GM21381 (cell line): ENCODE results near the gene HMX2.

ENCODE experiments used
- ATAC-seq: cut with Tn5 transposase; IDR thresholded peaks from one replicate; pipeline ENCODE4 v1.9.1; 2021; ENCODE audit warnings: mild to moderate bottlenecking, moderate library complexity; ENCODE audit not compliant: unreplicated experiment

Gene HMX2

GRCh38 chr10:123136806-123137642 lies 10.9 kb upstream of the HMX2 start:
- no peak for ATAC-seq

- ATAC-seq, result no peak
Measured at GRCh38 chr10:123139165-123139520, 8.8 kb upstream of the HMX2 start.

GRCh38 chr10:123139521-123140163 lies 8.3 kb upstream of the HMX2 start:
- no peak for ATAC-seq

DNA sequence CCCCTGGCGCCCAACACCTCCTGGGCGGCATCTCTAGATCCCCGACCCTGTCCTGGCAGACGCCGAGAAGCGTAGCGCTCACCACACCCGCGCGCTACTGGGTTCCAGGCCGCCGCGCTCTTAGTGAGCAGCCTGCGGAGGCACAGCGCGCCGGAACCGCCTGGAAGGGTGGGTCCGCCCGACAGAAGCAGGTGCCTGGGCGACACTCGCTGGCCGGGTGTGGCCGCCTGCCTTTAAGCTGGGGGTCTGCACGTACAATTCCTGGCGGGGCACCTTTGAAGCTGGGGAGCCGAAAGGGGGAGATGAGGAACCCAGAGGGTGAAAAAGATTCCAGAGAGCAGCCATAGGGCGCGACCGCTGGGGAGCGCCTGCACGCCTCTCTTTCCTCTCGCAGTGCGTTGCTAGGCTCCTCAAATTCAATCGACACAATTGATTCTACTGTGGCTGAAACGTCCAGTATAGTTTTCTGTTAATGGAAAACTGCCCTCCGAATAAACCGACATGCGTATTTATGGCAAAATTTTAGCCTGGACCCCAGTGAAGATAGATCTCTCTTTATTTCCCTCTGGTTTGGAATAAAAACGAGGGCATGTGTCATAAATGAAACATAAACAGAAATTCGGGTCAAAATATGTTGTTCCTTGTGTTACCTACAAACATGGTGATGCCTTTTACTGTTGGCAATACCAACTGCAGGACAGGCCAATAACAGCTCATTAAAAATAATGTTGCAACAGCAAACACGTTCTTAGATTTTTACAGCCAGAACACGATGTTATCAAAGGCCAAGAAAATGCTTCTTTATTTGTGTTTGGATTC lies 7.6 kb upstream of the HMX2 start:
- no peak for ATAC-seq

- no peak for ATAC-seq
Measured at GRCh38 chr10:123140983-123141390, 6.9 kb upstream of the HMX2 start.

DNA sequence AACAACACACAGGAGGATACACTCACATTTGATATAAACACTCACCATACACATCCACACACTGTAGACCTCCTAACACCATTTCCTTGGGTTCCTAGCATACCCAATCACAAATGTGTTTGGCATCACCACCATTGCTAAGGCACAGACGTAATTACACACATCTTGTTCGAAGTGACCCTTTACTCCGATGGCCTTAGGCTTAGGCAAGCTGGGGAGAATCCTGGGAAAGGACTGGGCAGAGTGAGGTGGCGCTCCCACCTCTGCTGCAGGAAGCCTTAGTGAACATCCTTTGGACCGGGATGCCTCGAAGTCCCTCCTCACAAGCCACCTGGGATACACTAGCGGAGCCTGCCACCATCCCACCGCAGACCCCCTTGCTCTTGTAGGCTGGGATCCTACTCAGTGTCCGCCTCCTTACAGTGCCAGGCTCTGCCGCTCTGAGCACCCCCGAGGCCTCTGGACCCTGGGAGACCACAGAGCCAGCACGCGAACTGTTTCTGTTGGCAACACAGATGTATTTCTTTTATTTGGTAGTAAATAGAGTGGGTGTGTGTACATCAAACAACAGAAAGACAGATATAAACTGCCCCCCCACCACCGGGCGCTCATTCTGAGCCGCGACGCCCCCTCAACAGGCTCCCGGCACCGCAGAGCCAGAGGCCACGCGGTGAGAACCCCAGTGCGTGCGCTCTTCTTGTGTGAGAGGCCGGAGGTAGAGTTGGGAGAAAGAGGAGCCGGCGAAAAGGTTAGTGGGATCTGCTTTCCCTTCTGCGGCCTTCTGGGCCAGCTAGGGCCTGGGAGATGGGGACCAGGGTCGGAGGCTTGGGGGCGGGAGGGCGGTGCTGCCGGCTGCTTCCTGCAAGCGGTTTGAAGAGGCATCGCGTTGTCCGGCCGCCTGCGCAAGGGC lies 5.9 kb upstream of the HMX2 start:
- no peak for ATAC-seq

GRCh38 chr10:123142701-123143161 lies 5.2 kb upstream of the HMX2 start:
- no peak for ATAC-seq

GRCh38 chr10:123143162-123143824 lies 4.6 kb upstream of the HMX2 start:
- ATAC-seq, result no peak

DNA sequence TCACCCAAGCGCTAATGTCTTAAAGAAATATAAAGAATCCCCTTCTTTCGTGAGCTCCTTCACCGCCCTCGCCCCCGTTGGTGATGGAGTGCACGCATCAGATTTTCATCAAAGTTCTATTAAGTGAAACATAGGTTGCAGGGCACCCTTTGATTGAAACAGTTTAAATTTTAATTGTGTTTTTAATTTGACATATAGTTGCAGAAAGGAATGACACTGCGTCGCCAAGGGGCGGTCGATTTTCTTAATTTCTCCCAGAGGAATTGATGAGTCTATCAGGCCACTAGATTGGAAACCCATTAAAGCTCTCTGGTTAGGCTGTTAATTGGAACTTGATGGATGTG lies 4.1 kb upstream of the HMX2 start:
- ATAC-seq, result no peak

DNA sequence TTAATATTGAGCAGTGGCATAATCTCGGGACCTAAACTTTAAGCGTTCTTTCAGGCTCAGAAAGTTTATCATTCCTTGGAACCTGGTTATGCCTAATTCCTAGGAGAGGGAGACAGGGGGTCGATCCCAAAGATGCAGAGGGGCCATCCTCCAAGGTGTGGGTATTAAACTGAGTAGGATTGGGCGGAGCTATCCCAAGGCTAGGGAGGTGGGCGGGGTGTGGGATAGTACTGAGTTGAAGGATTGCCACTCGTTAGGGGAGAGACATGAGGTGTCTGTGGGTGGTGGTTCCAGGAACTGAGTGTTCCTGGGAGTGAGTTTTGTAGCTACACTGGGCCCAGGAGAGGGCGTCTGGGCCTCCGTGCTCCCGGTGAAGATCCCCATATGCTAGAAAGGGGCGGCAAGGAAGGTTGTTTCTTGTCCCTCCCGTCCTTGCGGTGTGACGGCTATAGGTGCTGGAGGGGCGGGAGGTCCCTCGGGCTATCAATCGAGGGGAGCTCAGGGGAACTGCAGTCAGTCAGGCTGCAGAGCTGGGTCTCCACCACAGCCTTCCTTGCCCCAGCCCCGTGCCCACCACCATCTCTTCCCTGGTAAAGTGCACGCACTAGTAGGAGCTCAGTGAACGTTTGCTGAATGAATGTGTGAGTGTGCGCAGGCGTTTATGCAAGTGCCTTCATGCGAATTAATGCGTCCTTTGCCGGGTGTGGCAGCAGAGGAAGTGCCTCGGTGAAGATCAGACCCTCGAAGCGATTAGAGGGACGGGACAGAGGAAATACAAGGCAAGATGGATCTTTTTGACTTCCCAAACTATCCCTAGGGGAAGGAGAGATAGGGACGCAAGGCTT lies 3.0 kb upstream of the HMX2 start:
- no peak for ATAC-seq

DNA sequence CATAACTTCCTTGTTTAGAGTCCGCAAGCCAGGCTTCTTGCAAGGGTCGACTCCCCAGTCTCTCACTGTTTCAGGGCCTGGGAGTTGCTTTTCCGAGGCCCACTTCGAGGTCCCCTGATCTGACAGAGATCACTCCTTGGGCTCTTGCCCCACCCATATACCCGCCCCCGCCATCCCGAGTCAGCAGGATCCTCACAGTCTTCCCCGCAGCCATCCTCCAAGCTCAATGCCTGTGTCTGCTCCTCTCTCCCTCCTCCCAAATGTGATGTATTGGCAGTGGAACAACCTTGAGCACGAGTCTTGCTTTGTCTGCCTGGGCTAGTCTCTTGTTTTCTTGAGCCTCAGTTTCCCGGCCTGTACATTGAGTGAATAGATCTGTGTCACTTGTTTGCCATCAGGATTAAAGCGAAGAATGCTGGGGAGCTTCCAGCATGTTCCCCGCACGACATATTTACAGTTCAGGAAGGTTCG lies 2.4 kb upstream of the HMX2 start:
- ATAC-seq, result no peak

DNA sequence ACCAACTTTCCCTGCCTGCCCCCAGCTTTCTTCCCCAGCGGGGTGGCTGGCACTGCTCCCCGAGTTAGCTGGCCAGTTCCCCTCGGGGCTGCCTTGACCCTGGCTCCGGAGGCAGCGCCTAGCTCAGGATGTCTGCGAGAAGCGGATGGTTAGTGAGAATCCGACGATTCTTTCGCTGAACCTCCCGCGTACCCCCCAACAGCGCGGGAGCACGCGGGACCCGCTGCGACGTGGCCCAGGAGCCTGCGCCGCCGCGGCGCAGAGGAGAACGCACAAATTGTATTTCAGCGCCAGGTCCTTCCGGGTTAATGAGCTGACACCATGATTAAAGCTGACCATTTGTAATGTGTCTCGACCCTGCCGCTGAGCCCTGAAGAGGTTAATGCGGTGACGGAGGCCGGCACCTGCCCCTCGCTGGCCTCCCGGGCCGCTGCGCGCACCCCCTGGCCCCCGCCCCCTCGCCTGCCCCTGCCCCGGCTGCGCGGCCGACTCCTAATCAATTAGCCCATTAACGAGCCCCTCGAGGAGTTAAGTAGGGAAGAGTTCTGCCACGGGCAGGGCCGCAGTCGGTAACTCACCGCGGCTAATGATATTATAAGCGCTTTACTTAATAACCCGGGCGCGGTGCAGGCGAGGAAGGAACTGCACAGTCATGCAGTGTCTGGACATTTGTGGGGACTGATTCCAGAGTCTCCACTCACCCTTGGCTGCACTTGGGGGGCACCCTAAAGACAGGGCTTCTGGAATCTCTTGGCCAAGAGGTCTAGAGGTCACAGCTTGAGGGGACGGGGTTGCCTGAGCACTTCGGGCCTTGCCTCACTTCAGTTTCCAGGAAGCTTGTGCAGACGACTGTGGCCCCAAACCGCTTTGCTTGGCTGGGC lies 1.7 kb upstream of the HMX2 start:
- ATAC-seq, result no peak

DNA sequence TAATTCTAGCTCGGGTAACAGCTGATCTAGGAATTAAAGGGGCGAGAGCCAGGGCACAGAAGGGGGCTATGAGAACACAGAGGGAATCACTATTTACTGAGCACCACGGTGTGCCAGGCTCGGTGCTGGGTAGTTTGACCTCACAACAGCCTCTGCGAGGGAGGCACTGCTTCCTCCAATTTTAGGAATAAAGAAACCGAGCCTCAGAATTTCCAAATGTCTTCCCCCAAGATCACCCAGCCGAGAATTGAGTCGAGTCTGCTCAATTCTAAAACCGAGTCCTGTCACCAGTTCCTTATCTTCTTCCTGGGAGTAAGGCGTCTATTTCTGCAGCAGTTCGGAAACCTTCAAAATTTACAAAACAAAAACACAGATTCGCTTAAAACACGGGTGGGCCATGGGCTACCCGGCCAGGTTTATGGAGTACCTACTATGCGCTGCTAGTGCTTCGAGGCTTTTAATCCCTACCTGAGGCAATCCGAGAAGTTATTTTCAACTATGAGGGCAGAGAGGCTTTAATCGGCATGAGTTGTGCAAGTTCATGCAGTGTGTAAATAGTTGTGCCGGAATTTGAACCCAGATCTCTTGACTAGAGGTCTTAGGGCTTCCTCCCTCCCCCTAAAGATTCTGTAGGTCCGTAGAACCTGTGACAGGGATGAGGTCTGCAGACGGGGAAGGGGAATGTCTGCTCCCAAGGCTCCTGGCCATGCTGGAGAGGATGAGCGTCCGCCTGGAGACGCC lies 872 bp upstream of the HMX2 start:
- ATAC-seq, result no peak

DNA sequence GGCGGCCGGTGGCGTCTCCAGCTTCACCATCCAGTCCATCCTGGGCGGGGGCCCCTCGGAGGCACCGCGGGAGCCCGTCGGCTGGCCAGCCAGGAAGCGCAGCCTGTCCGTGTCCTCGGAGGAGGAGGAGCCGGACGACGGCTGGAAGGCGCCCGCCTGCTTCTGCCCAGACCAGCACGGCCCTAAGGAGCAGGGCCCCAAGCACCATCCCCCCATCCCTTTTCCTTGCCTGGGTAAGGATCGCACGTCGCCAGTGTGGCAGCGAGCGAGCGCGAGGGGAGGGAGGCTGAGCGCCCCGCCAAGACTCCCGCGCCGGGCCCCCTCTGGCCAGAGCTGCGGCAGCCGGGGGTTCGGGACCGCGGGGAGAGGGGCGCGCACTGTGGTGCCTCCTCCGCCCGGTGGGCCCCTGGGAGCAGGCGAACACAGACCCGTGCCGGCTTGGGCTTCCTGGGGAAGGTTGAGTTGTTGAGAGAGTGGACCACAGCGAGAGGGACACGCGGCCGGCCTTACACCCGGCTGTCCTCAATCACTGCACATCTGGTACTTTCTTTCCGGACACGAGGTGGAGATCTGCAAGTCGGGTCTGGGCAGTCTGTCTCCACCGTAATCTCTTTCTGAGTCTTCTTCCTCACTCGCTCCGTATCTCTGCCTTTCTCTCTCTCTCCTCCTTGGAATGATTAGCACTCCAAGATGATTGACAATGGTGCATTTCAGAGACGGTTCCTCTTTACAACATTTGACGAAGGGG lies 652 bp downstream of the HMX2 start:
- no peak for ATAC-seq

GRCh38 chr10:123149162-123149567 lies 1.2 kb downstream of the HMX2 start:
- no peak for ATAC-seq

DNA sequence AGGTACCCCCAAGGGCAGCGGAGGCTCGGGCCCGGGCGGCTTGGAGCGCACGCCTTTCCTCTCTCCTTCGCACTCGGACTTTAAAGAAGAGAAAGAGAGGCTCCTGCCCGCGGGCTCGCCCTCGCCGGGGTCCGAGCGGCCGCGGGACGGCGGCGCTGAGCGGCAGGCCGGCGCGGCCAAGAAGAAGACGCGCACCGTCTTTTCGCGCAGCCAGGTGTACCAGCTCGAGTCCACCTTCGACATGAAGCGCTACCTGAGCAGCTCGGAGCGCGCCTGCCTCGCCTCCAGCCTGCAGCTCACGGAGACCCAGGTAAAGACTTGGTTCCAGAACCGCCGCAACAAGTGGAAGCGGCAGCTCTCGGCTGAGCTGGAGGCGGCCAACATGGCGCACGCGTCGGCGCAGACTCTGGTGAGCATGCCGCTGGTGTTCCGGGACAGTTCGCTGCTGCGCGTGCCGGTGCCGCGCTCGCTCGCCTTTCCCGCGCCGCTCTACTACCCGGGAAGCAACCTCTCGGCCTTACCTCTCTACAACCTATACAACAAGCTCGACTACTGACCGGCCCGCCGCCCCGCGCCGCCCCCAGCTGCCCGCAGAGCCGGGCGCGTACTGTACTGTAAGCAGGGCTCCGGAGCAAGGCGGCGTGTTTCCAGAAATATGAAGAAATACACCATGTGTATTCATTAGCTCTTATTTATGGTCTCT lies 1.8 kb downstream of the HMX2 start:
- no peak for ATAC-seq
